ENCODE results near the gene PSMB4.
"Not testable (repeated sequence)": the region's sequence is repeated elsewhere in the genome, so short reads cannot be mapped to it uniquely, and the experiment has no call there.

PSMB4 gene

GRCh38 chr1:151399324-151400171, at the start of gene PSMB4:
TSS of gene PSMB4 (plus strand) at chr1:151399573. CDS start at chr1:151399588, 15 bp downstream.
- DNase-seq (ENCODE audit: low spot score): peak; percentile 94

GRCh38 chr1:151350323-151350722, 49.0 kb upstream of the PSMB4 start:
- DNase-seq (ENCODE audit: low spot score): not testable (repeated sequence)

- peak; percentile 48 for DNase-seq (ENCODE audit: low spot score)
Observed at GRCh38 chr1:151352021-151352718, 47.2 kb upstream of the PSMB4 start.

- DNase-seq (ENCODE audit: low spot score): no peak
Observed at GRCh38 chr1:151356696-151357095, 42.7 kb upstream of the PSMB4 start.

GRCh38 chr1:151361883-151362282, 37.5 kb upstream of the PSMB4 start:
- DNase-seq (ENCODE audit: low spot score): no peak

GRCh38 chr1:151362308-151363155, 36.8 kb upstream of the PSMB4 start:
- DNase-seq (ENCODE audit: low spot score): no peak

GRCh38 chr1:151364996-151365395, 34.4 kb upstream of the PSMB4 start:
- no peak for DNase-seq (ENCODE audit: low spot score)

GRCh38 chr1:151367658-151368392, 31.5 kb upstream of the PSMB4 start:
- DNase-seq (ENCODE audit: low spot score): no peak

- no peak for DNase-seq (ENCODE audit: low spot score)
Observed at GRCh38 chr1:151368393-151369301, 30.7 kb upstream of the PSMB4 start.

- DNase-seq (ENCODE audit: low spot score): no peak
Observed at GRCh38 chr1:151369302-151369610, 30.1 kb upstream of the PSMB4 start.

GRCh38 chr1:151369621-151370048, 29.7 kb upstream of the PSMB4 start:
- DNase-seq (ENCODE audit: low spot score): no peak

GRCh38 chr1:151370211-151370911, 29.0 kb upstream of the PSMB4 start:
- no peak for DNase-seq (ENCODE audit: low spot score)

- DNase-seq (ENCODE audit: low spot score): no peak
Observed at GRCh38 chr1:151371370-151372057, 27.9 kb upstream of the PSMB4 start.

- no peak for DNase-seq (ENCODE audit: low spot score)
Observed at GRCh38 chr1:151372058-151372934, 27.1 kb upstream of the PSMB4 start, which contains the start of gene SELENBP1. TSS of gene SELENBP1 (minus strand) at chr1:151372705. CDS start at chr1:151372641, 64 bp downstream.

- no peak for DNase-seq (ENCODE audit: low spot score)
Observed at GRCh38 chr1:151373196-151373595, 26.2 kb upstream of the PSMB4 start.

GRCh38 chr1:151377150-151377884, 22.1 kb upstream of the PSMB4 start:
- DNase-seq (ENCODE audit: low spot score): no peak

- no peak for DNase-seq (ENCODE audit: low spot score)
Observed at GRCh38 chr1:151384584-151384983, 14.8 kb upstream of the PSMB4 start.

GRCh38 chr1:151386002-151386401, 13.4 kb upstream of the PSMB4 start:
- no peak for DNase-seq (ENCODE audit: low spot score)
